ENCODE results near the gene SKAP2. TPM values are rescaled to one million over a fixed set of nuclear protein-coding genes. Genes with fewer than 3 reads are reported as not detected.

The SKAP2 gene
- polyA plus RNA-seq, 1 of the 3 experiments (the other 2 are of a cell fraction) = 0.69 TPM

- peaks cover 46% of the 10 kb centered on the region; the same call in 1 of the 2 replicates for H3K27me3 ChIP-seq (ENCODE audit: insufficient read depth)
- no peak overlapping the region for H3K9ac ChIP-seq
- no peaks in the 10 kb centered on the region for H3K9me2 ChIP-seq
- peaks cover 4% of the 10 kb centered on the region for H3F3A ChIP-seq (replicated peaks; ENCODE audit: insufficient read depth)
- H3K79me2 ChIP-seq (ENCODE audit: insufficient read depth) = no peaks in the 10 kb centered on the region; the same call in 1 of the 2 replicates
- H3K27ac ChIP-seq (ENCODE audit: low read depth in 2 of 2, low read length in 1 of 2) = no peak overlapping the region
- CTCF ChIA-PET = no interaction called here
- H3K4me2 ChIP-seq = no peak overlapping the region
- no peak for TF ChIP-seq RFX5 (IDR thresholded peaks at IDR 0.05; ENCODE audit: low read length)
- TF ChIP-seq MEF2A (IDR thresholded peaks at IDR 0.05; ENCODE audit: borderline replicate concordance, low read depth) = no peak
- TF ChIP-seq TCF12 (IDR thresholded peaks at IDR 0.05) = no peak
- no peak for TF ChIP-seq MAX (IDR thresholded peaks at IDR 0.05; ENCODE audit: low read depth)
- TF ChIP-seq USF2 (IDR thresholded peaks at IDR 0.05; ENCODE audit: borderline replicate concordance, low read depth, low read length) = no peak
- no peak for TF ChIP-seq FOXJ3 (CRISPR knock-in tag; IDR thresholded peaks at IDR 0.05)
- no peak for TF ChIP-seq SIN3A (IDR thresholded peaks at IDR 0.05; ENCODE audit: borderline replicate concordance, low read depth, low read length)
- TF ChIP-seq GABPA (IDR thresholded peaks at IDR 0.05; ENCODE audit: low read depth) = no peak
- no peak for TF ChIP-seq FOSL2 (IDR thresholded peaks at IDR 0.05; ENCODE audit: borderline replicate concordance, low read depth)
- no peak for TF ChIP-seq RAD21 (IDR thresholded peaks at IDR 0.05; ENCODE audit: low read length)
- no peak for TF ChIP-seq POLR2AphosphoS5 (IDR thresholded peaks at IDR 0.05; ENCODE audit: low read depth, low read length)
- no peak for TF ChIP-seq TEAD4 (IDR thresholded peaks at IDR 0.05; ENCODE audit: borderline replicate concordance, insufficient read depth)
- no peak for TF ChIP-seq FOXM1 (IDR thresholded peaks at IDR 0.05; ENCODE audit: low read depth)
- no peak for TF ChIP-seq SMC3 (IDR thresholded peaks at IDR 0.05; ENCODE audit: low read depth, low read length)
- TF ChIP-seq EZH2phosphoT487 (IDR thresholded peaks at IDR 0.05; ENCODE audit: borderline replicate concordance, low read depth) = no peak
- TF ChIP-seq REST (IDR thresholded peaks at IDR 0.05; ENCODE audit: low read depth, low read length) = no peak
- peaks cover 0 to 3% of the 10 kb centered on the region in 2 experiments; a peak in 2 of 4 replicates for H3K4me1 ChIP-seq (ENCODE audit: control insufficient read depth in 1 of 2, insufficient read depth in 2 of 2, low read depth in 1 of 2, low read length in 1 of 2)
- H3K4me3 ChIP-seq (ENCODE audit: low read depth in 2 of 2, low read length in 1 of 2) = no peak overlapping the region
- H3K9me3 ChIP-seq = peaks cover 5% of the 10 kb centered on the region; the same call in 1 of the 2 replicates
- H4K20me1 ChIP-seq (ENCODE audit: insufficient read depth) = no peaks in the 10 kb centered on the region
- POLR2A ChIA-PET = no interaction called here
- H3K36me3 ChIP-seq (replicated peaks in 1 of 2; ENCODE audit: control insufficient read depth in 1 of 2, insufficient read depth in 2 of 2, low read length in 1 of 2) = no peaks in the 10 kb centered on the region
- no peak for DNase-seq
- no peak overlapping the region for H2AFZ ChIP-seq (ENCODE audit: low read depth)
- WGBS (ENCODE audit: low lambda C conversion rate) = 49% methylated on average over 3 of the region's 3 CpGs
Measured at GRCh38 chr7:26858735-26859134, 5.7 kb downstream of the SKAP2 start.
